Right lobe of liver (tissue), 6 donors: ENCODE results near the gene ZC3H7A. TPM values are rescaled to one million over a fixed set of nuclear protein-coding genes. Genes with fewer than 3 reads are reported as not detected.

Experiments
- ATAC-seq, 4 donors: fragments of 200-7000 bp; cut with Tn5 transposase; one replicate each; pipeline ENCODE4 v1.9.1; 2020; ENCODE audit warnings: mild to moderate bottlenecking in 4 of 4, moderate library complexity in 4 of 4
- DNase-seq, 3 donors: peaks; one replicate each; pipeline ENCODE4 v3.0.0-alpha.2; 2020
- H3K27ac ChIP-seq, 3 donors: fragments of 200-600 bp; one replicate each; pipeline ENCODE4 v1.8.0; 2022
- H3K27me3 ChIP-seq, 2 donors: fragments of 200-600 bp; one replicate each; pipeline ENCODE4 v1.8.0; 2022
- H3K36me3 ChIP-seq, 4 donors: fragments of 200-600 bp; sonication (generic) in 1 of 4; one replicate each; pipeline versions ENCODE4 v1.5.1 to v1.8.0; 2017 to 2022; ENCODE audit warnings: control low read depth in 1 of 4
- H3K4me1 ChIP-seq, 4 donors: fragments of 200-600 bp; sonication (generic) in 1 of 4; one replicate each; pipeline versions ENCODE4 v1.5.1 to v1.8.0; 2017 to 2022; ENCODE audit warnings: control low read depth in 1 of 4
- H3K4me3 ChIP-seq, 3 donors: fragments of 200-600 bp; one replicate each; pipeline ENCODE4 v1.8.0; 2022
- H3K9me3 ChIP-seq, 4 donors: fragments of 200-600 bp; sonication (generic) in 1 of 4; one replicate each; pipeline versions ENCODE4 v1.5.1 to v1.8.0; 2017 to 2022; ENCODE audit warnings: control low read depth in 1 of 4
- POLR2A ChIP-seq: fragments of 450-650 bp; IDR thresholded peaks from one replicate; pipeline ENCODE4 v1.6.1; 2017; ENCODE audit warnings: antibody characterized with exemption, mild to moderate bottlenecking
- WGBS: methylation state at CpG from one replicate; pipeline ENCODE4 v1.1.6; 2018; ENCODE audit warnings: low coverage, low lambda C conversion rate; ENCODE audit not compliant: insufficient coverage; ENCODE audit errors: missing lambda C conversion rate; 5-methylcytosine and 5-hydroxymethylcytosine counted together
- intact Hi-C, 2 donors: fragments of 100-400 bp; cut with DNase I; formaldehyde crosslinking; loops; one replicate each; pipeline versions ENCODE4 v1.11.2 to v1.14.1; 2022
- total RNA-seq, 6 experiments: library from RNA; depleted of rRNA in 2 of 6; stranded (reverse); fragments of >200 nt in 2 of 6; fragmentation: NEBNext Ultra II Directional in 3 of 6; extraction: Animal tissue kit (Norgen Biotek cat#: 25700) in 3 of 6; gene quantifications; one replicate each; pipeline versions ENCODE4 v1.1.0 to v1.2.4, GENCODE V29; 2016 to 2023
- TF ChIP-seq, protein P1 (sequence below), 4 donors: fragments of 200-600 bp in 3 of 4; fragments of 450-650 bp in 1 of 4; IDR thresholded peaks; one replicate each; pipeline versions ENCODE4 v1.5.1 to v1.8.0; 2016 to 2022; ENCODE audit warnings: antibody characterized with exemption in 4 of 4, mild to moderate bottlenecking in 2 of 4
- donor health status: DM: no; HTN: yes; CAD: no.
- donor health status: DM: no; HTN: no; CAD: no.
- donor health status: DM: no; HTN: no; CAD: no.
- donor health status: DM: no; HTN: yes; CAD: no.
- donor health status: DM: no; HTN: yes; CAD: no.

Gene ZC3H7A
- total RNA-seq, 6 experiments from 2014 or later, result 22.8 to 34.0 (median 26.9) TPM

- H3K4me3 ChIP-seq, result no peak overlapping the region
- peaks cover 5 to 43% (median 23%) of the 10 kb centered on the region in 4 donors for H3K36me3 ChIP-seq
- no peaks in the 10 kb centered on the region for H3K27me3 ChIP-seq
- no peaks in the 10 kb centered on the region for H3K9me3 ChIP-seq
- no peak for DNase-seq
- ATAC-seq, result peak in 1 of 4 donors; percentile 37
- no peak overlapping the region for H3K27ac ChIP-seq
- peaks cover 0 to 34% (median 6%) of the 10 kb centered on the region in 4 donors for H3K4me1 ChIP-seq
- TF ChIP-seq, protein P1, sequence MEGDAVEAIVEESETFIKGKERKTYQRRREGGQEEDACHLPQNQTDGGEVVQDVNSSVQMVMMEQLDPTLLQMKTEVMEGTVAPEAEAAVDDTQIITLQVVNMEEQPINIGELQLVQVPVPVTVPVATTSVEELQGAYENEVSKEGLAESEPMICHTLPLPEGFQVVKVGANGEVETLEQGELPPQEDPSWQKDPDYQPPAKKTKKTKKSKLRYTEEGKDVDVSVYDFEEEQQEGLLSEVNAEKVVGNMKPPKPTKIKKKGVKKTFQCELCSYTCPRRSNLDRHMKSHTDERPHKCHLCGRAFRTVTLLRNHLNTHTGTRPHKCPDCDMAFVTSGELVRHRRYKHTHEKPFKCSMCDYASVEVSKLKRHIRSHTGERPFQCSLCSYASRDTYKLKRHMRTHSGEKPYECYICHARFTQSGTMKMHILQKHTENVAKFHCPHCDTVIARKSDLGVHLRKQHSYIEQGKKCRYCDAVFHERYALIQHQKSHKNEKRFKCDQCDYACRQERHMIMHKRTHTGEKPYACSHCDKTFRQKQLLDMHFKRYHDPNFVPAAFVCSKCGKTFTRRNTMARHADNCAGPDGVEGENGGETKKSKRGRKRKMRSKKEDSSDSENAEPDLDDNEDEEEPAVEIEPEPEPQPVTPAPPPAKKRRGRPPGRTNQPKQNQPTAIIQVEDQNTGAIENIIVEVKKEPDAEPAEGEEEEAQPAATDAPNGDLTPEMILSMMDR (IDR thresholded peaks at IDR 0.05), result no peak
- TF ChIP-seq POLR2A, result no peak
- intact Hi-C loops, result no loop called here
These were observed 77.9 kb downstream of the ZC3H7A start for GRCh38 chr16:11719171-11719570.

- intact Hi-C loops, result no loop called here
- no peak overlapping the region for H3K27ac ChIP-seq
- H3K4me1 ChIP-seq, result peaks cover 0 to 21% (median 0%) of the 10 kb centered on the region in 4 donors
These were observed 79.2 kb downstream of the ZC3H7A start for GRCh38 chr16:11717811-11718210.

GRCh38 chr16:11716336-11716735 lies 80.7 kb downstream of the ZC3H7A start:
- H3K27ac ChIP-seq, result peak overlapping the region in 1 of 3 donors; percentile 39
- no peaks in the 10 kb centered on the region for H3K27me3 ChIP-seq
- no peak for DNase-seq
- H3K36me3 ChIP-seq, result peaks cover 5 to 47% (median 25%) of the 10 kb centered on the region in 4 donors
- TF ChIP-seq POLR2A, result no peak
- H3K4me1 ChIP-seq, result peaks cover 0 to 19% (median 0%) of the 10 kb centered on the region in 4 donors
- no peak overlapping the region for H3K4me3 ChIP-seq
- intact Hi-C loops, result no loop called here
- no peaks in the 10 kb centered on the region for H3K9me3 ChIP-seq
- ATAC-seq, result peak in 2 of 4 donors; percentile 22 to 52

More at GRCh38 chr16:11717811-11718210, 79.2 kb downstream of the ZC3H7A start:
- TF ChIP-seq, protein P1 (IDR thresholded peaks at IDR 0.05), result no peak
- TF ChIP-seq POLR2A, result no peak
- no peak overlapping the region for H3K4me3 ChIP-seq
- H3K9me3 ChIP-seq, result no peaks in the 10 kb centered on the region
- DNase-seq (no peak), ATAC-seq (no peak)
- H3K27me3 ChIP-seq, result no peaks in the 10 kb centered on the region
- WGBS, result 88% methylated on average over 5 of the region's 5 CpGs
- peaks cover 5 to 48% (median 26%) of the 10 kb centered on the region in 4 donors for H3K36me3 ChIP-seq

- DNase-seq (no peak), ATAC-seq (peak in 2 of 4 donors; percentile 10 to 13)
- Histone ChIP-seq H3K4me3 (no peak overlapping the region), H3K9me3 (no peaks in the 10 kb centered on the region), H3K36me3 (peaks cover 5 to 43% (median 26%) of the 10 kb centered on the region in 4 donors), H3K27me3 (no peaks in the 10 kb centered on the region), H3K27ac (peak overlapping the region in 1 of 3 donors; percentile 24), H3K4me1 (peaks cover 0 to 19% (median 0%) of the 10 kb centered on the region in 4 donors)
- intact Hi-C loops, result no loop called here
- WGBS, result 76% methylated on average over 8 of the region's 8 CpGs
- TF ChIP-seq POLR2A, result no peak
- TF ChIP-seq, protein P1 (IDR thresholded peaks at IDR 0.05), result no peak
These were observed 81.7 kb downstream of the ZC3H7A start for GRCh38 chr16:11715246-11715947.

GRCh38 chr16:11712122-11712521 lies 84.9 kb downstream of the ZC3H7A start:
- intact Hi-C loops, result no loop called here
- no peak for TF ChIP-seq POLR2A
- TF ChIP-seq, protein P1 (IDR thresholded peaks at IDR 0.05), result no peak
- no peak for DNase-seq
- H3K27me3 ChIP-seq, result no peaks in the 10 kb centered on the region
- no peak overlapping the region for H3K27ac ChIP-seq
- peaks cover 0 to 11% (median 0%) of the 10 kb centered on the region in 4 donors for H3K4me1 ChIP-seq
- ATAC-seq, result no peak
- peaks cover 0 to 45% (median 27%) of the 10 kb centered on the region in 4 donors for H3K36me3 ChIP-seq
- WGBS, result 92% methylated on average over 3 of the region's 3 CpGs
- no peaks in the 10 kb centered on the region for H3K9me3 ChIP-seq
- H3K4me3 ChIP-seq, result no peak overlapping the region
